Sigmoid colon (tissue), 3 donors: ENCODE measurements around the gene SYNDIG1.

Experiments used
- POLR2A ChIP-seq, 2 donors: fragments of 450-650 bp; IDR thresholded peaks; one replicate each; pipeline ENCODE4 v1.6.1; 2016; ENCODE audit warnings: antibody characterized with exemption in 2 of 2, mild to moderate bottlenecking in 2 of 2, moderate library complexity in 2 of 2
- TF ChIP-seq, protein P1 (sequence below), 4 experiments: fragments of 450-650 bp in 3 of 4; fragments of 200-600 bp in 1 of 4; IDR thresholded peaks; one replicate each; pipeline ENCODE4 v1.5.1; 2016 to 2019; ENCODE audit warnings: antibody characterized with exemption in 4 of 4, mild to moderate bottlenecking in 3 of 4, moderate library complexity in 2 of 4

- TF ChIP-seq POLR2A (IDR thresholded peaks at IDR 0.05), result no peak
- TF ChIP-seq, protein P1, sequence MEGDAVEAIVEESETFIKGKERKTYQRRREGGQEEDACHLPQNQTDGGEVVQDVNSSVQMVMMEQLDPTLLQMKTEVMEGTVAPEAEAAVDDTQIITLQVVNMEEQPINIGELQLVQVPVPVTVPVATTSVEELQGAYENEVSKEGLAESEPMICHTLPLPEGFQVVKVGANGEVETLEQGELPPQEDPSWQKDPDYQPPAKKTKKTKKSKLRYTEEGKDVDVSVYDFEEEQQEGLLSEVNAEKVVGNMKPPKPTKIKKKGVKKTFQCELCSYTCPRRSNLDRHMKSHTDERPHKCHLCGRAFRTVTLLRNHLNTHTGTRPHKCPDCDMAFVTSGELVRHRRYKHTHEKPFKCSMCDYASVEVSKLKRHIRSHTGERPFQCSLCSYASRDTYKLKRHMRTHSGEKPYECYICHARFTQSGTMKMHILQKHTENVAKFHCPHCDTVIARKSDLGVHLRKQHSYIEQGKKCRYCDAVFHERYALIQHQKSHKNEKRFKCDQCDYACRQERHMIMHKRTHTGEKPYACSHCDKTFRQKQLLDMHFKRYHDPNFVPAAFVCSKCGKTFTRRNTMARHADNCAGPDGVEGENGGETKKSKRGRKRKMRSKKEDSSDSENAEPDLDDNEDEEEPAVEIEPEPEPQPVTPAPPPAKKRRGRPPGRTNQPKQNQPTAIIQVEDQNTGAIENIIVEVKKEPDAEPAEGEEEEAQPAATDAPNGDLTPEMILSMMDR (IDR thresholded peaks at IDR 0.05), result no peak
Measured at GRCh38 chr20:24646321-24646720, 176.9 kb downstream of the SYNDIG1 start.
